ENCODE data around the gene SLC13A4.

GRCh38 chr7:135758531-135758932 lies 30.5 kb upstream of the SLC13A4 start:
- TF ChIP-seq CTCF (IDR thresholded peaks at IDR 0.05): no peak
- no peak for TF ChIP-seq POLR2A (IDR thresholded peaks at IDR 0.05)

Data from lower leg skin (tissue), 3 donors.